SK-N-SH (cell line): ENCODE measurements around the gene LRATD1. TPM values are rescaled to one million over a fixed set of nuclear protein-coding genes. Genes with fewer than 3 reads are reported as not detected.

Experiments
- CTCF ChIA-PET: fragments of 300-600, 350-600 bp; formaldehyde crosslinking; extraction: SDS; loops from one replicate; lab custom pipeline; 2021; lab: Yijun Ruan, JAX
- POLR2A ChIA-PET: fragments of 350-600 bp; sonication (Branson Sonifier 250); formaldehyde crosslinking; extraction: SDS; loops from one replicate; lab custom pipeline; 2020; ENCODE audit warnings: antibody characterized with exemption, inconsistent platforms; lab: Yijun Ruan, JAX
- DNase-seq: peaks from one replicate; pipeline ENCODE4 v3.0.0; 2012
- H2AFZ ChIP-seq: fragments of 200-600 bp; sonication (generic); 2 replicates; pipeline ENCODE4 v1.8.1; 2016; ENCODE audit warnings: antibody characterized with exemption, mild to moderate bottlenecking, low read depth
- H3F3A ChIP-seq: fragments of 200-600 bp; sonication (generic); replicated peaks from 2 replicates; pipeline ENCODE3; 2016; ENCODE audit warnings: antibody characterized with exemption, mild to moderate bottlenecking; ENCODE audit not compliant: insufficient read depth
- H3K27ac ChIP-seq, 2 experiments: fragments of 200-500 bp in 1 of 2; fragments of 200-600 bp in 1 of 2; sonication (Bioruptor generic) in 1 of 2; sonication (generic), shearing (Covaris generic) in 1 of 2; 2 replicates each; pipeline versions ENCODE4 v1.5.1 to v1.6.1; 2014 to 2016; ENCODE audit warnings: low read depth in 2 of 2, inconsistent platforms in 1 of 2, low read length in 1 of 2, mild to moderate bottlenecking in 1 of 2, mixed read lengths in 1 of 2
- H3K27me3 ChIP-seq: fragments of 200-600 bp; sonication (generic), shearing (Covaris generic); 2 replicates; pipeline ENCODE4 v1.6.1; 2016; ENCODE audit warnings: mixed run types; ENCODE audit not compliant: insufficient read depth
- H3K36me3 ChIP-seq, 2 experiments: fragments of 200-500 bp in 1 of 2; fragments of 200-600 bp in 1 of 2; sonication (Bioruptor generic) in 1 of 2; sonication (generic) in 1 of 2; replicated peaks in 1 of 2; 2 replicates each; pipeline versions ENCODE3 to v1.5.1; 2014 to 2016; ENCODE audit warnings: low read length in 1 of 2, mild to moderate bottlenecking in 1 of 2; ENCODE audit not compliant: insufficient read depth in 2 of 2, control insufficient read depth in 1 of 2
- H3K4me1 ChIP-seq, 2 experiments: fragments of 200-500 bp in 1 of 2; fragments of 200-600 bp in 1 of 2; sonication (Bioruptor generic) in 1 of 2; sonication (generic), shearing (Covaris generic) in 1 of 2; 2 replicates each; pipeline versions ENCODE4 v1.5.1 to v1.6.1; 2014 to 2016; ENCODE audit warnings: low read depth in 1 of 2, low read length in 1 of 2, mixed run types in 1 of 2; ENCODE audit not compliant: insufficient read depth in 2 of 2, control insufficient read depth in 1 of 2
- H3K4me2 ChIP-seq: fragments of 200-600 bp; sonication (generic), shearing (Covaris generic); 2 replicates; pipeline ENCODE4 v1.6.1; 2017; ENCODE audit warnings: mixed run types
- H3K4me3 ChIP-seq, 2 experiments: fragments of 200-500 bp in 1 of 2; fragments of 200-600 bp in 1 of 2; sonication (Bioruptor generic) in 1 of 2; sonication (generic), shearing (Covaris generic) in 1 of 2; 2 replicates each; pipeline versions ENCODE4 v1.5.1 to v1.8.1; 2014 to 2016; ENCODE audit warnings: low read depth in 2 of 2, inconsistent platforms in 1 of 2, low read length in 1 of 2, mild to moderate bottlenecking in 1 of 2, mixed read lengths in 1 of 2, moderate library complexity in 1 of 2
- H3K79me2 ChIP-seq: fragments of 200-600 bp; sonication (generic); 2 replicates; pipeline ENCODE4 v1.8.1; 2017; ENCODE audit warnings: mild to moderate bottlenecking; ENCODE audit not compliant: insufficient read depth
- H3K9ac ChIP-seq: fragments of 200-600 bp; sonication (generic); 2 replicates; pipeline ENCODE4 v1.6.1; 2017; ENCODE audit warnings: mixed run types
- H3K9me2 ChIP-seq: fragments of 200-600 bp; sonication (generic); 2 replicates; pipeline ENCODE4 v1.6.1; 2017; ENCODE audit warnings: mixed run types
- H3K9me3 ChIP-seq: fragments of 200-600 bp; sonication (generic); 2 replicates; pipeline ENCODE4 v1.6.1; 2017; ENCODE audit warnings: mixed run types, mild to moderate bottlenecking, moderate library complexity
- H4K20me1 ChIP-seq: fragments of 200-600 bp; sonication (generic); 2 replicates; pipeline ENCODE4 v1.6.1; 2017; ENCODE audit warnings: mild to moderate bottlenecking, mixed run types; ENCODE audit not compliant: insufficient read depth
- ELF1 ChIP-seq: IDR thresholded peaks from 2 replicates; pipeline ENCODE4 v1.4.0; 2012
- EP300 ChIP-seq, 2 experiments: IDR thresholded peaks; 2 replicates each; pipeline versions ENCODE4 v1.4.0 to v1.6.1; 2012; ENCODE audit warnings: borderline replicate concordance in 1 of 2, low read depth in 1 of 2, low read length in 1 of 2
- GABPA ChIP-seq: IDR thresholded peaks from 2 replicates; pipeline ENCODE4 v1.4.0; 2012; ENCODE audit warnings: low read depth, mild to moderate bottlenecking
- GATA2 ChIP-seq: sonication (generic); formaldehyde crosslinking; IDR thresholded peaks from 2 replicates; pipeline ENCODE4 v1.5.0; 2020; ENCODE audit warnings: mild to moderate bottlenecking, missing genetic modification reagents
- IRF3 ChIP-seq: fragments of 150-350 bp; IDR thresholded peaks from 2 replicates; pipeline ENCODE4 v1.6.1; 2016; ENCODE audit warnings: mild to moderate bottlenecking, low read depth, low read length
- MAX ChIP-seq: IDR thresholded peaks from 2 replicates; pipeline ENCODE4 v1.4.0; 2012; ENCODE audit warnings: low read depth
- MEF2A ChIP-seq: IDR thresholded peaks from 2 replicates; pipeline ENCODE4 v1.4.0; 2012; ENCODE audit warnings: low read depth, borderline replicate concordance
- NFIC ChIP-seq: IDR thresholded peaks from 2 replicates; pipeline ENCODE4 v1.4.0; 2012; ENCODE audit warnings: borderline replicate concordance
- NRF1 ChIP-seq: IDR thresholded peaks from 2 replicates; pipeline ENCODE4 v1.6.1; 2012; ENCODE audit warnings: low read depth, mild to moderate bottlenecking, low read length
- POLR2AphosphoS5 ChIP-seq: IDR thresholded peaks from 2 replicates; pipeline ENCODE4 v1.6.1; 2012; ENCODE audit warnings: low read depth, low read length
- RAD21 ChIP-seq: IDR thresholded peaks from 2 replicates; pipeline ENCODE4 v1.6.1; 2012; ENCODE audit warnings: mild to moderate bottlenecking, low read length
- RCOR1 ChIP-seq: fragments of 150-350 bp; IDR thresholded peaks from 2 replicates; pipeline ENCODE4 v1.6.1; 2017; ENCODE audit warnings: antibody characterized with exemption, low read length
- REST ChIP-seq: IDR thresholded peaks from 2 replicates; pipeline ENCODE4 v1.6.1; 2012; ENCODE audit warnings: mild to moderate bottlenecking, low read depth, low read length, moderate library complexity
- TCF12 ChIP-seq: IDR thresholded peaks from 2 replicates; pipeline ENCODE4 v1.4.0; 2012
- TEAD4 ChIP-seq: IDR thresholded peaks from 2 replicates; pipeline ENCODE4 v1.4.0; 2012; ENCODE audit warnings: mild to moderate bottlenecking, borderline replicate concordance; ENCODE audit not compliant: insufficient read depth
- YY1 ChIP-seq: IDR thresholded peaks from 2 replicates; pipeline ENCODE4 v1.4.0; 2012; ENCODE audit warnings: low read depth, mild to moderate bottlenecking
- WGBS: methylation state at CpG from one replicate; pipeline ENCODE4 v1.1.6; 2017; ENCODE audit warnings: low lambda C conversion rate; 5-methylcytosine and 5-hydroxymethylcytosine counted together
- polyA plus RNA-seq, 3 experiments: library from polyadenylated mRNA; depleted of rRNA; stranded (reverse); fragments of >200 nt; gene quantifications; 2 replicates each; pipeline ENCODE4 v1.2.3, GENCODE V29; 2012

Gene LRATD1
- polyA plus RNA-seq, 1 of the 3 experiments (the other 2 are of a cell fraction) = 0.84 TPM

GRCh38 chr2:14676371-14676770 lies 43.9 kb downstream of the LRATD1 start:
- no peaks in the 10 kb centered on the region for H3F3A ChIP-seq
- H3K79me2 ChIP-seq = no peaks in the 10 kb centered on the region
- H3K9ac ChIP-seq = no peak overlapping the region
- no peak for DNase-seq
- H3K9me3 ChIP-seq = no peaks in the 10 kb centered on the region
- no peak overlapping the region for H3K4me2 ChIP-seq
- no peaks in the 10 kb centered on the region for H3K27me3 ChIP-seq
- H3K4me1 ChIP-seq = peaks cover 0 to 12% of the 10 kb centered on the region in 2 experiments; a peak in 2 of 4 replicates
- H3K36me3 ChIP-seq = no peaks in the 10 kb centered on the region
- TF ChIP-seq TEAD4 (no peak), NRF1 (no peak), POLR2AphosphoS5 (no peak), MEF2A (no peak), EP300 (IDR thresholded peaks at IDR 0.05; ENCODE audit: borderline replicate concordance in 1 of 2, low read depth in 1 of 2, low read length in 1 of 2) (no peak), MAX (no peak), YY1 (no peak), RCOR1 (0 out of 2 replicates have a peak, but pooled peaks have one; percentile 14), GABPA (no peak), NFIC (no peak), TCF12 (no peak), GATA2 (CRISPR knock-in tag) (peak; percentile 61), RAD21 (no peak), IRF3 (no peak), ELF1 (no peak)
- ChIA-PET CTCF (interaction anchor here (4.2 kb wide), 1 partner anchor 42 kb away, joined by 15 read pairs; no protein-coding TSS in a partner anchor), POLR2A (no interaction called here)
- no peaks in the 10 kb centered on the region for H4K20me1 ChIP-seq
- no peak overlapping the region for H2AFZ ChIP-seq
- no peak overlapping the region; a peak in 1 of 4 replicates for H3K27ac ChIP-seq
- no peak overlapping the region for H3K4me3 ChIP-seq
- no peaks in the 10 kb centered on the region for H3K9me2 ChIP-seq

- no peak overlapping the region for H3K9ac ChIP-seq
- WGBS = 15% methylated on average over 1 of the region's 1 CpG
- no peaks in the 10 kb centered on the region for H3F3A ChIP-seq
- CTCF ChIA-PET = interaction anchor here (0.7 to 4.2 kb wide), 5 partner anchors 11 to 900 kb away, joined by 3 to 15 read pairs (median 3); no protein-coding TSS in a partner anchor
- no peaks in the 10 kb centered on the region for H3K27me3 ChIP-seq
- H3K9me2 ChIP-seq = no peaks in the 10 kb centered on the region
- no peaks in the 10 kb centered on the region for H3K79me2 ChIP-seq
- POLR2A ChIA-PET = no interaction called here
- no peak for DNase-seq
- H3K9me3 ChIP-seq = no peaks in the 10 kb centered on the region
- H4K20me1 ChIP-seq = no peaks in the 10 kb centered on the region
- no peak overlapping the region for H3K27ac ChIP-seq
- H3K36me3 ChIP-seq = no peaks in the 10 kb centered on the region
- H3K4me2 ChIP-seq = no peak overlapping the region
- H3K4me3 ChIP-seq = no peak overlapping the region
- H2AFZ ChIP-seq = no peak overlapping the region
- H3K4me1 ChIP-seq = peaks cover 0 to 12% of the 10 kb centered on the region in 2 experiments; a peak in 2 of 4 replicates
- TF ChIP-seq REST (peak; percentile 82), GABPA (no peak)
These were observed 44.5 kb downstream of the LRATD1 start for GRCh38 chr2:14677039-14677438.
